Nephron (organoid): ENCODE data around the gene FXYD3.

Source experiments
- H3K27ac Mint-ChIP-seq, 3 experiments: 2 replicates each; pipeline ENCODE4 v1.8.0; 2020; ENCODE audit warnings: mixed read lengths in 3 of 3, mild to moderate bottlenecking in 2 of 3, moderate library complexity in 1 of 3
- H3K27me3 Mint-ChIP-seq: 2 replicates; pipeline ENCODE4 v1.8.0; 2021; ENCODE audit warnings: low read depth, mild to moderate bottlenecking, moderate library complexity, mixed read lengths
- H3K36me3 Mint-ChIP-seq: 2 replicates; pipeline ENCODE4 v1.8.0; 2020; ENCODE audit warnings: low read depth, mixed read lengths
- H3K4me1 Mint-ChIP-seq: 2 replicates; pipeline ENCODE4 v1.8.0; 2020; ENCODE audit warnings: mixed read lengths
- H3K4me3 Mint-ChIP-seq, 3 experiments: 2 replicates each; pipeline ENCODE4 v1.8.0; 2020; ENCODE audit warnings: mild to moderate bottlenecking in 3 of 3, mixed read lengths in 3 of 3, moderate library complexity in 2 of 3
- H3K9me3 Mint-ChIP-seq: 2 replicates; pipeline ENCODE4 v1.8.0; 2020; ENCODE audit warnings: mixed read lengths
- CTCF ChIP-seq, 3 experiments: fragments of 200-600 bp; sonication (generic); IDR thresholded peaks; one replicate each; pipeline ENCODE4 v1.5.0; 2021; ENCODE audit warnings: antibody characterized with exemption in 3 of 3; ENCODE audit not compliant: unreplicated experiment in 3 of 3

Gene FXYD3

GRCh38 chr19:35070471-35070870 is 45.2 kb upstream of the FXYD3 start:
- Mint-ChIP-seq H3K4me3 (no peak overlapping the region), H3K27me3 (peaks cover 19% of the 10 kb centered on the region), H3K9me3 (no peaks in the 10 kb centered on the region), H3K4me1 (peaks cover 23% of the 10 kb centered on the region), H3K36me3 (no peaks in the 10 kb centered on the region), H3K27ac (no peak overlapping the region)
- TF ChIP-seq CTCF (IDR thresholded peaks at IDR 0.05; ENCODE audit: unreplicated experiment in 3 of 3) = no peak

GRCh38 chr19:35073516-35073915 is 42.1 kb upstream of the FXYD3 start:
- TF ChIP-seq CTCF (IDR thresholded peaks at IDR 0.05; ENCODE audit: unreplicated experiment in 3 of 3) = no peak
- Mint-ChIP-seq H3K4me3 (no peak overlapping the region), H3K36me3 (no peaks in the 10 kb centered on the region), H3K4me1 (peaks cover 16% of the 10 kb centered on the region), H3K9me3 (no peaks in the 10 kb centered on the region), H3K27ac (no peak overlapping the region), H3K27me3 (peaks cover 14% of the 10 kb centered on the region)

GRCh38 chr19:35073941-35074340 is 41.7 kb upstream of the FXYD3 start:
- no peak for TF ChIP-seq CTCF (IDR thresholded peaks at IDR 0.05; ENCODE audit: unreplicated experiment in 3 of 3)
- peaks cover 11% of the 10 kb centered on the region for H3K4me1 Mint-ChIP-seq
- H3K27ac Mint-ChIP-seq = no peak overlapping the region
- peaks cover 14% of the 10 kb centered on the region for H3K27me3 Mint-ChIP-seq
- H3K36me3 Mint-ChIP-seq = no peaks in the 10 kb centered on the region
- no peaks in the 10 kb centered on the region for H3K9me3 Mint-ChIP-seq
- no peak overlapping the region for H3K4me3 Mint-ChIP-seq

GRCh38 chr19:35074426-35075201 is 41.0 kb upstream of the FXYD3 start:
- no peak overlapping the region for H3K4me3 Mint-ChIP-seq
- no peaks in the 10 kb centered on the region for H3K9me3 Mint-ChIP-seq
- no peak for TF ChIP-seq CTCF (IDR thresholded peaks at IDR 0.05; ENCODE audit: unreplicated experiment in 3 of 3)
- no peak overlapping the region for H3K27ac Mint-ChIP-seq
- peaks cover 14% of the 10 kb centered on the region for H3K27me3 Mint-ChIP-seq
- H3K4me1 Mint-ChIP-seq = peaks cover 5% of the 10 kb centered on the region
- H3K36me3 Mint-ChIP-seq = no peaks in the 10 kb centered on the region

GRCh38 chr19:35075202-35076025 is 40.2 kb upstream of the FXYD3 start:
- Mint-ChIP-seq H3K4me3 (no peak overlapping the region), H3K27me3 (peaks cover 9% of the 10 kb centered on the region), H3K27ac (no peak overlapping the region), H3K36me3 (no peaks in the 10 kb centered on the region), H3K4me1 (no peaks in the 10 kb centered on the region), H3K9me3 (no peaks in the 10 kb centered on the region)
- no peak for TF ChIP-seq CTCF (IDR thresholded peaks at IDR 0.05; ENCODE audit: unreplicated experiment in 3 of 3)
